Stimulated activated CD4-positive, alpha-beta T cell treated with anti-CD3 and anti-CD28 coated beads, Interleukin-1b, Interleukin-23, amount 100 ng/mL, for 4 hours (primary cell): Measurements from ENCODE around the gene TRUB1.
"Not testable (repeated sequence)": the region's sequence is repeated elsewhere in the genome, so short reads cannot be mapped to it uniquely, and the experiment has no call there.

Experiments
- DNase-seq, 2 donors: peaks; one replicate each; pipeline ENCODE4 v3.0.0-alpha.2; 2020; ENCODE audit warnings: low read depth in 2 of 2

Gene TRUB1

GRCh38 chr10:114937962-114938855, at the start of gene TRUB1:
Gene TRUB1, plus strand, starts transcription at chr10:114938195. Its CDS starts 59 bp downstream, at chr10:114938254.
- peak; percentile 73 to 79 for DNase-seq

- DNase-seq = no peak
Measured at GRCh38 chr10:114893251-114893650, 44.7 kb upstream of the TRUB1 start.

- DNase-seq = no peak
Measured at GRCh38 chr10:114894911-114895310, 43.1 kb upstream of the TRUB1 start.

- not testable (repeated sequence) for DNase-seq
Measured at GRCh38 chr10:114897011-114897410, 41.0 kb upstream of the TRUB1 start.

GRCh38 chr10:114897593-114897992, 40.4 kb upstream of the TRUB1 start:
- no peak for DNase-seq

- no peak for DNase-seq
Measured at GRCh38 chr10:114899982-114900381, 38.0 kb upstream of the TRUB1 start.

GRCh38 chr10:114900658-114901057, 37.3 kb upstream of the TRUB1 start:
- DNase-seq = no peak

- no peak for DNase-seq
Measured at GRCh38 chr10:114902151-114902550, 35.8 kb upstream of the TRUB1 start.

- DNase-seq = no peak
Measured at GRCh38 chr10:114905450-114905849, 32.5 kb upstream of the TRUB1 start.

GRCh38 chr10:114906981-114907380, 31.0 kb upstream of the TRUB1 start:
- DNase-seq = no peak

- DNase-seq = no peak
Measured at GRCh38 chr10:114908896-114909295, 29.1 kb upstream of the TRUB1 start.

GRCh38 chr10:114911052-114911711, 26.8 kb upstream of the TRUB1 start:
- no peak for DNase-seq

GRCh38 chr10:114911801-114912469, 26.1 kb upstream of the TRUB1 start:
- no peak for DNase-seq

GRCh38 chr10:114912470-114912859, 25.5 kb upstream of the TRUB1 start:
- no peak for DNase-seq

- DNase-seq = no peak
Measured at GRCh38 chr10:114914560-114914959, 23.4 kb upstream of the TRUB1 start.

- no peak for DNase-seq
Measured at GRCh38 chr10:114915294-114915693, 22.7 kb upstream of the TRUB1 start.

GRCh38 chr10:114916653-114917052, 21.3 kb upstream of the TRUB1 start:
- no peak for DNase-seq

GRCh38 chr10:114917459-114917858, 20.5 kb upstream of the TRUB1 start:
- DNase-seq = no peak

GRCh38 chr10:114917927-114918672, 19.9 kb upstream of the TRUB1 start:
- DNase-seq = no peak

GRCh38 chr10:114920459-114920858, 17.5 kb upstream of the TRUB1 start:
- no peak for DNase-seq

GRCh38 chr10:114922003-114922402, 16.0 kb upstream of the TRUB1 start:
- DNase-seq = no peak

GRCh38 chr10:114923551-114923950, 14.4 kb upstream of the TRUB1 start:
- DNase-seq = no peak
